Hepatocyte (in vitro differentiated cells): ENCODE results near the gene FBXW5. TPM values are rescaled to one million over a fixed set of nuclear protein-coding genes. Genes with fewer than 3 reads are reported as not detected.

Experiments
- DNase-seq: peaks from one replicate; pipeline ENCODE4 v3.0.0-alpha.2; 2016; ENCODE audit warnings: low spot score
- H2AFZ ChIP-seq: fragments of 200-600 bp; sonication (generic); 2 replicates; pipeline ENCODE4 v1.6.0; 2016; ENCODE audit warnings: antibody characterized with exemption, mild to moderate bottlenecking
- H3K27ac ChIP-seq: fragments of 200-600 bp; sonication (generic); 2 replicates; pipeline ENCODE4 v1.5.1; 2016; ENCODE audit warnings: mild to moderate bottlenecking
- H3K27me3 ChIP-seq: fragments of 200-600 bp; sonication (generic); 2 replicates; pipeline ENCODE4 v1.6.1; 2016
- H3K36me3 ChIP-seq: fragments of 200-600 bp; sonication (generic); replicated peaks from 2 replicates; pipeline ENCODE4 v1.5.1; 2016; ENCODE audit warnings: low read depth; ENCODE audit not compliant: insufficient read depth
- H3K4me1 ChIP-seq: fragments of 200-600 bp; sonication (generic); 2 replicates; pipeline ENCODE4 v1.5.1; 2016; ENCODE audit warnings: mild to moderate bottlenecking, moderate library complexity; ENCODE audit not compliant: insufficient read depth
- H3K4me2 ChIP-seq: fragments of 200-600 bp; sonication (generic); 2 replicates; pipeline ENCODE4 v1.6.0; 2016
- H3K4me3 ChIP-seq: fragments of 200-600 bp; sonication (generic); 2 replicates; pipeline ENCODE4 v1.5.1; 2016; ENCODE audit warnings: mild to moderate bottlenecking
- H3K79me2 ChIP-seq: fragments of 200-600 bp; sonication (generic); 2 replicates; pipeline ENCODE4 v1.6.0; 2017; ENCODE audit warnings: mild to moderate bottlenecking
- H3K9me2 ChIP-seq: fragments of 200-600 bp; sonication (generic); replicated peaks from 2 replicates; pipeline ENCODE4 v1.6.0; 2017; ENCODE audit warnings: mild to moderate bottlenecking; ENCODE audit not compliant: insufficient read depth
- H3K9me3 ChIP-seq: fragments of 200-600 bp; sonication (generic); 2 replicates; pipeline ENCODE4 v1.5.1; 2016; ENCODE audit warnings: low read depth, mild to moderate bottlenecking
- H4K20me1 ChIP-seq: fragments of 200-600 bp; sonication (generic); 2 replicates; pipeline ENCODE4 v1.6.0; 2016; ENCODE audit warnings: mild to moderate bottlenecking; ENCODE audit not compliant: insufficient read depth, poor library complexity, severe bottlenecking
- CTCF ChIP-seq: fragments of 200-600 bp; sonication (generic); IDR thresholded peaks from 2 replicates; pipeline ENCODE4 v1.5.1; 2016; ENCODE audit warnings: antibody characterized with exemption, mild to moderate bottlenecking; ENCODE audit not compliant: poor library complexity
- EZH2 ChIP-seq: fragments of 200-600 bp; sonication (generic); IDR thresholded peaks from 2 replicates; pipeline ENCODE4 v1.6.1; 2016; ENCODE audit warnings: antibody characterized with exemption, mild to moderate bottlenecking, borderline replicate concordance
- EZH2phosphoT487 ChIP-seq: fragments of 200-600 bp; sonication (generic); IDR thresholded peaks from one replicate; pipeline ENCODE4 v1.6.1; 2018; ENCODE audit warnings: antibody characterized with exemption, mild to moderate bottlenecking, low read depth, moderate library complexity; ENCODE audit not compliant: unreplicated experiment, severe bottlenecking
- WGBS: methylation state at CpG from one replicate; pipeline ENCODE4 v1.1.6; 2016; ENCODE audit warnings: low lambda C conversion rate; ENCODE audit errors: missing lambda C conversion rate; 5-methylcytosine and 5-hydroxymethylcytosine counted together
- polyA plus RNA-seq: library from polyadenylated mRNA; unstranded; fragments of >200 nt; fragmentation: Nextera tagmentation; extraction: Ambion mirVana; gene quantifications from 2 replicates; pipeline ENCODE4 v1.2.1, GENCODE V29; 2016
- total RNA-seq: library from RNA; depleted of rRNA; stranded (reverse); fragments of >200 nt; gene quantifications from 2 replicates; pipeline ENCODE4 v1.2.3, GENCODE V29; 2014

Gene FBXW5
- total and polyA plus RNA-seq, 2 experiments from 2014 or later = 141 to 172 TPM

GRCh38 chr9:136916330-136917184 lies 28.0 kb downstream of the FBXW5 start:
- Histone ChIP-seq H3K27me3 (no peaks in the 10 kb centered on the region), H2AFZ (no peak overlapping the region), H3K4me2 (no peak overlapping the region), H4K20me1 (no peaks in the 10 kb centered on the region), H3K4me1 (no peaks in the 10 kb centered on the region), H3K9me2 (no peaks in the 10 kb centered on the region), H3K4me3 (no peak overlapping the region), H3K36me3 (no peaks in the 10 kb centered on the region), H3K79me2 (no peaks in the 10 kb centered on the region), H3K9me3 (no peaks in the 10 kb centered on the region), H3K27ac (no peak overlapping the region)
- 97% methylated on average over 32 of the region's 32 CpGs for WGBS
- no peak for TF ChIP-seq CTCF
- no peak for TF ChIP-seq EZH2
- TF ChIP-seq EZH2phosphoT487 = no peak
- no peak for DNase-seq

GRCh38 chr9:136915632-136916329 lies 28.8 kb downstream of the FBXW5 start:
- TF ChIP-seq CTCF (no peak), EZH2 (no peak), EZH2phosphoT487 (no peak)
- 93% methylated on average over 21 of the region's 21 CpGs for WGBS
- Histone ChIP-seq H2AFZ (no peak overlapping the region), H3K4me3 (no peak overlapping the region), H3K4me2 (no peak overlapping the region), H3K27me3 (no peaks in the 10 kb centered on the region), H4K20me1 (no peaks in the 10 kb centered on the region), H3K36me3 (no peaks in the 10 kb centered on the region), H3K79me2 (no peaks in the 10 kb centered on the region), H3K4me1 (no peaks in the 10 kb centered on the region), H3K9me3 (no peaks in the 10 kb centered on the region), H3K9me2 (no peaks in the 10 kb centered on the region), H3K27ac (no peak overlapping the region)
- DNase-seq = no peak

- TF ChIP-seq CTCF = no peak
- no peak for TF ChIP-seq EZH2
- no peak for TF ChIP-seq EZH2phosphoT487
- Histone ChIP-seq H3K4me3 (no peak overlapping the region), H3K27me3 (no peaks in the 10 kb centered on the region), H2AFZ (no peak overlapping the region), H3K36me3 (no peaks in the 10 kb centered on the region), H3K4me2 (no peak overlapping the region), H3K9me3 (no peaks in the 10 kb centered on the region), H3K27ac (no peak overlapping the region), H3K9me2 (no peaks in the 10 kb centered on the region), H4K20me1 (no peaks in the 10 kb centered on the region), H3K4me1 (no peaks in the 10 kb centered on the region), H3K79me2 (no peaks in the 10 kb centered on the region)
- no peak for DNase-seq
- 95% methylated on average over 17 of the region's 17 CpGs for WGBS
These were observed 30.7 kb downstream of the FBXW5 start for GRCh38 chr9:136913701-136914438.
